T-helper 1 cell treated with Interleukin-12 subunit alpha and Interleukin-12 subunit beta and Interleukin-4 antibody, amounts not matched to agents 30 ng/mL and 1 ng/mL, for 36 hours (primary cell): ENCODE measurements around the gene LMBR1. TPM values are rescaled to one million over a fixed set of nuclear protein-coding genes. Genes with fewer than 3 reads are reported as not detected.
"Not testable (repeated sequence)": the region's sequence is repeated elsewhere in the genome, so short reads cannot be mapped to it uniquely, and the experiment has no call there.

Experiments used
- intact Hi-C: fragments of 100-400 bp; cut with micrococcal nuclease; formaldehyde crosslinking; loops from one replicate; pipeline ENCODE4 v1.15.1; 2024
- total RNA-seq: library from RNA; stranded (reverse); gene quantifications from 2 replicates; pipeline ENCODE4 v1.2.3, GENCODE V29; 2022

LMBR1 gene
- total RNA-seq, 1 donor from 2014 or later: 54.3 TPM

GRCh38 chr7:156811706-156812105, 81.3 kb downstream of the LMBR1 start:
- intact Hi-C loops: no loop called here

GRCh38 chr7:156803656-156804055, 89.3 kb downstream of the LMBR1 start:
- intact Hi-C loops: not testable (repeated sequence)

GRCh38 chr7:156802214-156802613, 90.8 kb downstream of the LMBR1 start:
- intact Hi-C loops: no loop called here

GRCh38 chr7:156795415-156795814, 97.6 kb downstream of the LMBR1 start:
- intact Hi-C loops: no loop called here

GRCh38 chr7:156793334-156793733, 99.6 kb downstream of the LMBR1 start:
- intact Hi-C loops: no loop called here

GRCh38 chr7:156792611-156793010, 100.4 kb downstream of the LMBR1 start:
- intact Hi-C loops: no loop called here

GRCh38 chr7:156791241-156791640, 101.7 kb downstream of the LMBR1 start:
- intact Hi-C loops: no loop called here

- intact Hi-C loops: no loop called here
Measured at GRCh38 chr7:156790264-156790663, 102.7 kb downstream of the LMBR1 start.

GRCh38 chr7:156785998-156786543, 106.9 kb downstream of the LMBR1 start:
- intact Hi-C loops: no loop called here

- intact Hi-C loops: no loop called here
Measured at GRCh38 chr7:156783864-156784263, 109.1 kb downstream of the LMBR1 start.

GRCh38 chr7:156781972-156782371, 111.0 kb downstream of the LMBR1 start:
- intact Hi-C loops: no loop called here

- intact Hi-C loops: no loop called here
Measured at GRCh38 chr7:156780724-156781455, 112.1 kb downstream of the LMBR1 start.

GRCh38 chr7:156778668-156779067, 114.3 kb downstream of the LMBR1 start:
- intact Hi-C loops: loop anchor here (10.0 kb wide), 1 partner anchor 164 kb away; no protein-coding TSS in a partner anchor

GRCh38 chr7:156778201-156778600, 114.8 kb downstream of the LMBR1 start:
- intact Hi-C loops: loop anchor here (10.0 kb wide), 1 partner anchor 163 kb away; no protein-coding TSS in a partner anchor

GRCh38 chr7:156777364-156778069, 115.5 kb downstream of the LMBR1 start:
- intact Hi-C loops: loop anchor here (1.0 to 10.0 kb wide), 3 partner anchors 26 to 163 kb away; partner anchors contain the start of gene RNF32

- intact Hi-C loops: loop anchor here (2.0 to 10.0 kb wide), 2 partner anchors 136 to 162 kb away; partner anchors contain the start of gene RNF32
Measured at GRCh38 chr7:156776527-156776926, 116.5 kb downstream of the LMBR1 start.

GRCh38 chr7:156773966-156774365, 119.0 kb downstream of the LMBR1 start:
- intact Hi-C loops: loop anchor here (10.0 kb wide), 1 partner anchor 159 kb away; no protein-coding TSS in a partner anchor

- intact Hi-C loops: loop anchor here (10.0 kb wide), 1 partner anchor 158 kb away; no protein-coding TSS in a partner anchor
Measured at GRCh38 chr7:156772725-156773124, 120.3 kb downstream of the LMBR1 start.

GRCh38 chr7:156768698-156769472, 124.1 kb downstream of the LMBR1 start:
- intact Hi-C loops: no loop called here

GRCh38 chr7:156766666-156767065, 126.3 kb downstream of the LMBR1 start:
- intact Hi-C loops: no loop called here
